HG03575 (cell line): Measurements from ENCODE around the gene SACM1L.
"Not testable (repeated sequence)": the region's sequence is repeated elsewhere in the genome, so short reads cannot be mapped to it uniquely, and the experiment has no call there.

Experiments
- ATAC-seq: cut with Tn5 transposase; IDR thresholded peaks from one replicate; pipeline ENCODE4 v1.9.1; 2021; ENCODE audit not compliant: unreplicated experiment, insufficient number of reproducible peaks, low FRiP score; ENCODE audit errors: extremely low read depth

The SACM1L gene

GRCh38 chr3:45688194-45688881 is 858 bp upstream of the SACM1L start:
- no peak for ATAC-seq

GRCh38 chr3:45689787-45690145 is 570 bp downstream of the SACM1L start:
- ATAC-seq = no peak

GRCh38 chr3:45690336-45691035 is 1.3 kb downstream of the SACM1L start:
- no peak for ATAC-seq

- ATAC-seq = no peak
Measured at GRCh38 chr3:45691842-45692241, 2.6 kb downstream of the SACM1L start.

- no peak for ATAC-seq
Measured at GRCh38 chr3:45692866-45693265, 3.7 kb downstream of the SACM1L start.

- no peak for ATAC-seq
Measured at GRCh38 chr3:45693941-45694521, 4.8 kb downstream of the SACM1L start.

GRCh38 chr3:45695166-45695565 is 6.0 kb downstream of the SACM1L start:
- ATAC-seq = not testable (repeated sequence)

GRCh38 chr3:45700570-45701073 is 11.4 kb downstream of the SACM1L start:
- no peak for ATAC-seq

GRCh38 chr3:45701172-45701867 is 12.1 kb downstream of the SACM1L start:
- no peak for ATAC-seq

GRCh38 chr3:45704301-45704943 is 15.2 kb downstream of the SACM1L start:
- ATAC-seq = no peak

GRCh38 chr3:45705839-45706808 is 16.9 kb downstream of the SACM1L start:
- ATAC-seq = no peak

- no peak for ATAC-seq
Measured at GRCh38 chr3:45711931-45712330, 22.7 kb downstream of the SACM1L start.

GRCh38 chr3:45712434-45713110 is 23.4 kb downstream of the SACM1L start:
- no peak for ATAC-seq

GRCh38 chr3:45715945-45716344 is 26.7 kb downstream of the SACM1L start:
- no peak for ATAC-seq

- no peak for ATAC-seq
Measured at GRCh38 chr3:45716790-45717336, 27.7 kb downstream of the SACM1L start.

GRCh38 chr3:45719655-45720487 is 30.7 kb downstream of the SACM1L start:
- no peak for ATAC-seq
